ENCODE measurements around the gene P4HA3.

The P4HA3 gene

GRCh38 chr11:74316772-74317505 is 5.5 kb upstream of the P4HA3 start:
- DNase-seq: no peak

- no peak for DNase-seq
Measured at GRCh38 chr11:74312326-74312725, 886 bp upstream of the P4HA3 start.

GRCh38 chr11:74310857-74311256 is 583 bp downstream of the P4HA3 start:
- DNase-seq: no peak

GRCh38 chr11:74307434-74307833 is 4.0 kb downstream of the P4HA3 start:
- no peak for DNase-seq

- DNase-seq: no peak
Measured at GRCh38 chr11:74306435-74307175, 4.8 kb downstream of the P4HA3 start.

- no peak for DNase-seq
Measured at GRCh38 chr11:74299015-74299414, 12.4 kb downstream of the P4HA3 start.

- no peak for DNase-seq
Measured at GRCh38 chr11:74297484-74297883, 14.0 kb downstream of the P4HA3 start.

- DNase-seq: no peak
Measured at GRCh38 chr11:74288911-74289310, 22.5 kb downstream of the P4HA3 start.

GRCh38 chr11:74288161-74288560 is 23.3 kb downstream of the P4HA3 start:
- no peak for DNase-seq

GRCh38 chr11:74284466-74284865 is 27.0 kb downstream of the P4HA3 start:
- no peak for DNase-seq

- DNase-seq: no peak
Measured at GRCh38 chr11:74283580-74284180, 27.8 kb downstream of the P4HA3 start.

- no peak for DNase-seq
Measured at GRCh38 chr11:74282914-74283371, 28.5 kb downstream of the P4HA3 start.

GRCh38 chr11:74282421-74282820 is 29.0 kb downstream of the P4HA3 start:
- no peak for DNase-seq

- no peak for DNase-seq
Measured at GRCh38 chr11:74280494-74280893, 30.9 kb downstream of the P4HA3 start.

GRCh38 chr11:74279256-74279655 is 32.2 kb downstream of the P4HA3 start:
- DNase-seq: no peak

- DNase-seq: no peak
Measured at GRCh38 chr11:74278721-74279161, 32.7 kb downstream of the P4HA3 start.

- DNase-seq: no peak
Measured at GRCh38 chr11:74278103-74278502, 33.3 kb downstream of the P4HA3 start.

GRCh38 chr11:74276581-74276980 is 34.9 kb downstream of the P4HA3 start:
- no peak for DNase-seq

GRCh38 chr11:74272276-74272675 is 39.2 kb downstream of the P4HA3 start:
- no peak for DNase-seq

- DNase-seq: no peak
Measured at GRCh38 chr11:74269161-74269811, 42.2 kb downstream of the P4HA3 start.

GRCh38 chr11:74268456-74268855 is 43.0 kb downstream of the P4HA3 start:
- no peak for DNase-seq

GRCh38 chr11:74267014-74267413 is 44.4 kb downstream of the P4HA3 start:
- no peak for DNase-seq

- no peak for DNase-seq
Measured at GRCh38 chr11:74265256-74265655, 46.2 kb downstream of the P4HA3 start.

All from CD4-positive, alpha-beta T cell treated with Interleukin-17A for 1 hour (primary cell).